ENCODE data around the gene RPE.

DNA sequence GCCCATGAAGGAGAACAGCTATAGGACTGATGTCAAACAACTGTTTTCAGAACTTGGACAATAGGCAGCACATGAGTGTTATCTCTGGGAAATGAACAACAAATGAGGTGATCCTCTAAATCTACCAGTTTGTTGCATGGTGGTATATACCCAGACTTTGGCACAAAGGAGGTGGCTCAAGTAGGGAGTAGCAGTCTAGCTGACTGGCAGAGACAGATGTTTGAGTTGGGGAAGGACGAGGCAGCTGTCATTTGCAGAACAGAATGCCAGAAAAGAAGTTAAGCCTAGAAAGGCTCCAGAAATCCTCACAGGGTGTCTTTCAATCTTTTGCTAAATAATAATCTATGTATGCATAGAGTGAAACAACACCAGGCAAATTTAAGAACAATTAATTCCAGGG lies 47.4 kb downstream of the RPE start:
- TF ChIP-seq POLR2A (IDR thresholded peaks at IDR 0.05; ENCODE audit: low read length) (no peak), GATA1 (IDR thresholded peaks at IDR 0.05; ENCODE audit: low read depth, low read length) (no peak)
